Kidney epithelial cell (primary cell): ENCODE data around the gene GRIK1. TPM values are rescaled to one million over a fixed set of nuclear protein-coding genes. Genes with fewer than 3 reads are reported as not detected.

Experiments used
- DNase-seq: peaks from one replicate; pipeline ENCODE4 v3.0.0-alpha.2; 2010; ENCODE audit warnings: low read depth
- H3K27me3 ChIP-seq: 2 replicates; pipeline ENCODE4 v1.6.0; 2011; ENCODE audit warnings: low read length; ENCODE audit not compliant: control insufficient read depth, insufficient read depth
- H3K36me3 ChIP-seq: 2 replicates; pipeline ENCODE4 v1.5.1; 2011; ENCODE audit warnings: low read length; ENCODE audit not compliant: control insufficient read depth, insufficient read depth
- H3K4me3 ChIP-seq: 2 replicates; pipeline ENCODE4 v1.5.1; 2011; ENCODE audit warnings: low read depth, mild to moderate bottlenecking, control low read depth, low read length
- CTCF ChIP-seq: IDR thresholded peaks from 2 replicates; pipeline ENCODE4 v1.5.1; 2011; ENCODE audit warnings: mild to moderate bottlenecking, moderate library complexity, low read length, control low read depth, inconsistent platforms; ENCODE audit not compliant: insufficient read depth, poor library complexity, severe bottlenecking
- total RNA-seq: library from RNA; depleted of rRNA; stranded (reverse); fragments of >200 nt; gene quantifications from 2 replicates; pipeline ENCODE4 v1.2.3, GENCODE V29; 2015

Gene GRIK1
- total RNA-seq, 1 donor from 2014 or later, result not detected

- H3K4me3 ChIP-seq, result no peak overlapping the region
- DNase-seq, result no peak
- H3K27me3 ChIP-seq, result no peaks in the 10 kb centered on the region
- TF ChIP-seq CTCF, result no peak
- H3K36me3 ChIP-seq, result no peaks in the 10 kb centered on the region
Measured at GRCh38 chr21:29710498-29710897, 229.3 kb downstream of the GRIK1 start.

GRCh38 chr21:29708401-29708800 lies 231.4 kb downstream of the GRIK1 start:
- H3K36me3 ChIP-seq, result no peaks in the 10 kb centered on the region
- no peaks in the 10 kb centered on the region for H3K27me3 ChIP-seq
- TF ChIP-seq CTCF, result no peak
- DNase-seq, result no peak
- H3K4me3 ChIP-seq, result no peak overlapping the region

GRCh38 chr21:29704719-29705118 lies 235.1 kb downstream of the GRIK1 start:
- no peak for TF ChIP-seq CTCF
- Histone ChIP-seq H3K36me3 (no peaks in the 10 kb centered on the region), H3K27me3 (no peaks in the 10 kb centered on the region), H3K4me3 (no peak overlapping the region)
- no peak for DNase-seq

- H3K27me3 ChIP-seq, result no peaks in the 10 kb centered on the region
- no peak overlapping the region for H3K4me3 ChIP-seq
- no peaks in the 10 kb centered on the region for H3K36me3 ChIP-seq
- no peak for DNase-seq
- no peak for TF ChIP-seq CTCF
Measured at GRCh38 chr21:29701676-29702075, 238.1 kb downstream of the GRIK1 start.

- H3K27me3 ChIP-seq, result no peaks in the 10 kb centered on the region
- DNase-seq, result no peak
- H3K36me3 ChIP-seq, result no peaks in the 10 kb centered on the region
- no peak for TF ChIP-seq CTCF
- H3K4me3 ChIP-seq, result no peak overlapping the region
Measured at GRCh38 chr21:29697555-29698193, 242.1 kb downstream of the GRIK1 start.

- no peak overlapping the region for H3K4me3 ChIP-seq
- no peaks in the 10 kb centered on the region for H3K36me3 ChIP-seq
- no peaks in the 10 kb centered on the region for H3K27me3 ChIP-seq
- no peak for DNase-seq
- TF ChIP-seq CTCF, result no peak
Measured at GRCh38 chr21:29696937-29697336, 242.9 kb downstream of the GRIK1 start.
